GM18519 (cell line): ENCODE results near the gene MPZL2.

ENCODE experiments used
- ATAC-seq: cut with Tn5 transposase; IDR thresholded peaks from one replicate; pipeline ENCODE4 v1.9.1; 2021; ENCODE audit warnings: mild to moderate bottlenecking, moderate library complexity; ENCODE audit not compliant: unreplicated experiment, low FRiP score

MPZL2 gene

GRCh38 chr11:118283756-118284350 lies 19.8 kb upstream of the MPZL2 start:
- no peak for ATAC-seq

GRCh38 chr11:118283037-118283636 lies 19.0 kb upstream of the MPZL2 start:
- no peak for ATAC-seq

GRCh38 chr11:118282606-118283005 lies 18.5 kb upstream of the MPZL2 start:
- ATAC-seq, result no peak

- ATAC-seq, result no peak
These were observed 17.2 kb upstream of the MPZL2 start for GRCh38 chr11:118281284-118281683.

- ATAC-seq, result no peak
These were observed 13.2 kb upstream of the MPZL2 start for GRCh38 chr11:118277312-118277711.

GRCh38 chr11:118276422-118276821 lies 12.3 kb upstream of the MPZL2 start:
- ATAC-seq, result no peak

- ATAC-seq, result no peak
These were observed 11.1 kb upstream of the MPZL2 start for GRCh38 chr11:118275176-118275575.

- no peak for ATAC-seq
These were observed 10.1 kb upstream of the MPZL2 start for GRCh38 chr11:118274186-118274585.

GRCh38 chr11:118272001-118272400 lies 7.9 kb upstream of the MPZL2 start:
- ATAC-seq, result no peak

- no peak for ATAC-seq
These were observed 3.4 kb upstream of the MPZL2 start for GRCh38 chr11:118267486-118267885.

- ATAC-seq, result no peak
These were observed 1.9 kb upstream of the MPZL2 start for GRCh38 chr11:118265954-118266353.

GRCh38 chr11:118264569-118265465 lies 720 bp upstream of the MPZL2 start:
- ATAC-seq, result no peak

GRCh38 chr11:118263112-118263511 lies 985 bp downstream of the MPZL2 start:
- no peak for ATAC-seq

- ATAC-seq, result no peak
These were observed 3.7 kb downstream of the MPZL2 start for GRCh38 chr11:118260353-118260752.

- no peak for ATAC-seq
These were observed 5.0 kb downstream of the MPZL2 start for GRCh38 chr11:118259138-118259537.

- ATAC-seq, result no peak
These were observed 5.7 kb downstream of the MPZL2 start for GRCh38 chr11:118258410-118258809.

- no peak for ATAC-seq
These were observed 11.4 kb downstream of the MPZL2 start for GRCh38 chr11:118252688-118253087.

- ATAC-seq, result peak; percentile 45
These were observed 12.0 kb downstream of the MPZL2 start, which contains the start of gene MPZL3 for GRCh38 chr11:118251858-118252652. MPZL3 (minus strand) TSS chr11:118252365; CDS start chr11:118252294, 71 bp downstream.

GRCh38 chr11:118247041-118247440 lies 17.1 kb downstream of the MPZL2 start:
- no peak for ATAC-seq

- no peak for ATAC-seq
These were observed 18.0 kb downstream of the MPZL2 start for GRCh38 chr11:118245936-118246562.
